CD4-positive, alpha-beta T cell treated with Interleukin-15 for 1 hour (primary cell): ENCODE results near the gene NEMF.
"Not testable (repeated sequence)": the region's sequence is repeated elsewhere in the genome, so short reads cannot be mapped to it uniquely, and the experiment has no call there.

Source experiments
- DNase-seq: peaks from one replicate; pipeline ENCODE4 v3.0.0-alpha.2; 2020

The NEMF gene

GRCh38 chr14:49796025-49796424 is 56.6 kb downstream of the NEMF start:
- no peak for DNase-seq

- DNase-seq: no peak
These were observed 60.0 kb downstream of the NEMF start for GRCh38 chr14:49792618-49793017.

- DNase-seq: no peak
These were observed 66.3 kb downstream of the NEMF start for GRCh38 chr14:49786315-49786714.

DNA sequence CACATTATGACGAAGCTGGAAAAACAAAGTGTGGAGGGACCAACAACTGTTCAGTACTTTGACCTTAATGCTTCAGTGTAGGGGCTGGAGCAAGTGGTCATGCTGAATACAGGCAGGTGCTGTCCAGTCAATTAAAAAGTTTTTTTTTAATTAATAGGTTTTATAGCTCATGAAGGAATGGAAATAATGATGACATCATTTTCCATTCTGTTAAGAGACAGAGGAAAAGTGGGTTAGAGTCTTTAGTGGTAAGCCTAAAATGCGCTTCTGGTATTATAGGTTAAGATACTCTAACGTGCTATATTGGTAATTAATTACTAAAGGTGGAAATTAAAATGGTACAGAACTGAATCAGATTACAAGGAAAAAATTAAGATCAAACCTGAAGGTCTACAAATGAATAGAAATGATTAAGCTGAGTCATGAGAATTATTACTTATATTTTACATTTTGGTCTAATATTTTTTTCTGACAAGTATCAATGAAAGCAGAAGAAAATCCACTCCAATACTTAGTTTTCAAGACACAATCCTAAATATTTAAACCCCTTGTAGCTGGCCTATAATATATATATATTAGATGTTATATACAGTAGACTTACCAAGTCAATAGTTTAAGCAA is 69.1 kb downstream of the NEMF start:
- DNase-seq: no peak

- DNase-seq: not testable (repeated sequence)
These were observed 71.5 kb downstream of the NEMF start for GRCh38 chr14:49781040-49781439.

DNA sequence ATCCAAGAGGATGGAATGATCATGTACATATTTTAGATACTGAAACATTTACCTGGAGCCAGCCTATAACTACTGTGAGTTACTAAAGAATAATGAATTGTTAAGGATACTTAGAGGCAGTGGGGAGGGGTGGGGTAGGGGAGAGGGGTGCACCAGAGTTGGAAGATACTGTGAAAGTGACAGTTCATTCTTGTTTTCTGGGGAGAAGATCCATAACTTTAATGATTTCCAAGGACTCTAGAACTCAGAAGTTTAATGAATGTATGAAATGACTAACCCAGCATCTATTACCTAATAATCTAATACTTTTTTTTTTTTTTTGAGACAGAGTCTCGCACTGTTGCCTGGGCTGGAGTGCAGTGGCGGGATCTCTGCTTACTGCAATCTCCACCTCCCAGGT is 74.2 kb downstream of the NEMF start:
- no peak for DNase-seq

- DNase-seq: no peak
These were observed 78.5 kb downstream of the NEMF start for GRCh38 chr14:49774106-49774505.

DNA sequence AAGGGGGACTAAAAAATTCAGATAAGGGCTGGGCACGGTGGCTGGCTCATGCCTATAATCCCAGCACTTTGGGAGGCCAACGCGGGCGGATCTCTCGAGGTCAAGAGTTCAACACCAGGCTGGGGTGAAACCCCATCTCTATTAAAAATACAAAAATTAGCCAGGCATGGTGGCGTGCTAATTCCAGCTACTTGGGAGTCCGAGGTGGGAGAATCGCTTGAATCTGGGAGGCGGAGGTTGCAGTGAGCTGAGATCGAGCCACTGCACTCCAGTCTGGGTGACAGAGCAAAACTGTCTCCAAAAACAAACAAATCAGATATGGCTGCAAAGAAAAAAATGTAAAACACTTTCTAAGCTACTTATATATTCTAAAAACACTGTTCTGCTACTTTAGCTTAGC is 80.9 kb downstream of the NEMF start:
- not testable (repeated sequence) for DNase-seq

DNA sequence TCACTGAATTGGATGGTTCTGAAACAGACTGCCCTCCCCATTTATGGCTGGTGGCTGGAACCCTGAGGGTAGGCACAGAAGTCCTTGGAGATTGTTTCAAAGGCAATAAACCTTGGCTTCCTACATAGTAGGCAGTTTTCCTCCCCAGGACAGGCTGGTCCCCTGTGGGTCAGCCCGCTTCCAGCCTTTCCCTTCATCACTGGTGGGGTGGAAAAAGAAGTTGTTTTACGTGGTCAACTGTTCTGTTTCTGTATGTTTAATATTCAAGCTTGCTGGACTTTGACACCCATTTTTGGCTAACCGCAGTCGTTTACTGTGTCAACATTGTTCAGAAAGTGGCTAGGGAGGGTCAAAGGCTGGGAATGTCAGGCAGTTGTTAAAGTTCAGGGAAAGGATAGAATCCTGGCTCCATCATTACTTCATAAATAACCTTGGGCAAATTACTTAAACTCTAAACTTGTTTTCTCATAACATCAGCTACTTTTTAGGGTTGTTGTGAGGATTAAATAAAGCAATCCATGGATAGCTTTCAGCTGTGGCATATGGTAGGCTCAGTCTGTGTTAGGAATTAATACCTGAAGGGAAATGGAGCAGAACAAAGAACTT is 82.3 kb downstream of the NEMF start:
- no peak for DNase-seq

GRCh38 chr14:49769581-49770211 is 82.9 kb downstream of the NEMF start:
- no peak for DNase-seq

GRCh38 chr14:49769171-49769570 is 83.4 kb downstream of the NEMF start:
- DNase-seq: no peak

DNA sequence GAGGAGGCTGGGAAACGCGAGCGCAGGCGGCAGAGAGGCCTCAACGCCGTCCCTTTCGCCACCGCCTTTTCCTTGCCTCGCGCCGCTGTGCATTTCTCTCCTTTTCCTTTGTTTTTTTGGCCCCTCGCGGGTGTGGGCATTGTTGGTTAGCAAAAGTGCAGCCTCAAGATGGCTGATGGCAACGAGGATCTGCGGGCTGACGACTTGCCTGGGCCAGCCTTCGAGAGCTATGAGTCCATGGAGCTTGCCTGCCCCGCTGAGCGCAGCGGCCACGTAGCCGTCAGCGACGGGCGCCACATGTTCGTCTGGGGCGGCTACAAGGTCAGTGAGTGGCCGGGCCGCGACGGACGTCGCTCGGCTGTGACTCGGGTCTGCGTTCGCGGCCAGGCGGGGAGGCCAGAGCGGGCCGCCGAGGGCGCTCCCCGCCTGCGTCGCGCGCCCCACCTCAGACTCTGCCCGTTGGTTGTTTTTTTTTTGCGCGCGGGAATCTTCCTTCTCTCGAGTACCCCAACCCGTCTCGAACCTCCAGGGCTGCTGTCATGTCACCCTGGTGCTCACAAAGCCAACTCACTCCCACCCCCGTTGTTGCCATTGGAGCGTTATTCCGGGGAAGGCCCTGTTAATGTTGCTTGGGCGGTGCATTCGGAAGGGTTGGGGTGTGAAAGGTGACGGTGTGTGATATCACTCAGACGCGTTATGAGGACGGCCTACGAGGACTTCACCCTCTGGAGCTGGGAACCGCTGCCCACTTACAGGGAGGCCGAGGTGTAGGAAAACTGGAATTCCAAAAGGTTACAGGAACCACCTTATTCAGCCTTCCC is 84.1 kb downstream of the NEMF start:
- DNase-seq: peak; percentile 69

DNA sequence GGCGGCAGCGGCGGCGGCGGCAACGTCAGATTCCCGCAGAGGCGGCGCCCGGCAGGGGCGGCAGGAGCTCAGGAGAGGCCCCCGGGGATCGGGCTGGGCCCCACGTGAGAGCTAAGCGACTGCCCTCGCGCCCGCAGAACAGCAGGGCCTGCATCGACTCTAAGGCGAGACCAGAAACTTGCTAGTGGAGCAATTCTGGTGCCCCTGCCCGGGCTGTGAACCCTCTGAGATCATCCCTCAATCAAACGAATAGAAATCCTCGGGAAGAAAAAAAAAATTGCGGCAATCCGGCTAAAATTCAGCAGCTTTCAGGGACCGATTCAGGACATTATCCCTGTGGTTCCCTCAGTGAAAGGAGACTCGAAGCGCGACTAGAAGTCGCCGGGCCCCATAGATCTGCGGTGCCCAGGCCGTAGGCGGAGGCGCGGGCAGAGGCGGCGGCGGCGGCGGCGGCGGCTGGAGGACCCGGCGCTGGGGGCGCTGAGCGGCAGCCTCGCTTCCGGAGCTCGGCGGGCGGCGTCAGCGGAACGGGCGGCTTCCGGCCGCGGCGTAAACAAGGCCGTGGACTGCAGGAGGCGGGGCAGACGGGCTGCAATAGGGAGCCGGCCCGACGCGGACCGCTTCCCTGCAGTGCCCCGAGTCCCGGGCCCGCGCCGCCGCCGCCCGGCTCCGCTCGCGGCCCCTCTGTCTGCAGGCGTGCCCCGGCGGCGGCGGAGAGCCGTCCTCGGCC is 84.9 kb downstream of the NEMF start, which contains the start of gene KLHDC2:
Gene KLHDC2, plus strand, starts transcription at position 583 of the 730 bp plus-strand sequence. CDS start 316 bp downstream, outside the sequence.
- peak; percentile 90 for DNase-seq

DNA sequence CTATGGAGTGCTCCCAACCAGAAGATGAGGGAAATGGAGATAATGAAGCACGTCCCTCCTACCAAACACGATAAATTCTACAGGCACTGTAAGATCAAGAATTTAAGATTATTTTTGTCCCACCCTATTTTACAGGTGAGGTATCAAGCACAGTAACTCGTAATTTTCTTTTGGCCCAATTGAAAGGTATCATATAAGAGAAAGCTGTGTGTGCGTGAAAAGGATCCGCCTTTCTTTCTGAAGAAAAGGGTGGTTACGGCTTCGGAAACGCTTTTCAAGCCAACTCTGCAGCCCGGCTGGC is 85.4 kb downstream of the NEMF start:
- DNase-seq: no peak

DNA sequence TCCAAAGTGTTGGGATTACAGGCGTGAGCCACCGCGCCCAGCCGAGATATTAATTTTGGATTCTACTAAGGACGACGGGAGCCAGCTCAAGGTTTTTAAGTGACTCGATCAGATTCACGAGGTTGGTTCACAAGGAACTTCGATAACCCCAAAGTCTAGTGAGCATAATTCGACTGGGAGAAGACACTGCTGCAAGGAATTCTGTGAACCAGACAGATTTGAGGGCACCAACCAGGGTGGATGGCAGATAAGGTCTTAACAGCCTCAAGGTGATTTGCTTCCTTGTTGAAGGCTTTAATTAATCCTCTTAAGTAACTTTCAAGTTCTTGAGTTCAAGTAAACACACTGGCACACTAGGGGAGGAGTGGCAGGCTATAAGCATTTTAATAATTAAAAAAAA is 85.7 kb downstream of the NEMF start:
- DNase-seq: no peak

DNA sequence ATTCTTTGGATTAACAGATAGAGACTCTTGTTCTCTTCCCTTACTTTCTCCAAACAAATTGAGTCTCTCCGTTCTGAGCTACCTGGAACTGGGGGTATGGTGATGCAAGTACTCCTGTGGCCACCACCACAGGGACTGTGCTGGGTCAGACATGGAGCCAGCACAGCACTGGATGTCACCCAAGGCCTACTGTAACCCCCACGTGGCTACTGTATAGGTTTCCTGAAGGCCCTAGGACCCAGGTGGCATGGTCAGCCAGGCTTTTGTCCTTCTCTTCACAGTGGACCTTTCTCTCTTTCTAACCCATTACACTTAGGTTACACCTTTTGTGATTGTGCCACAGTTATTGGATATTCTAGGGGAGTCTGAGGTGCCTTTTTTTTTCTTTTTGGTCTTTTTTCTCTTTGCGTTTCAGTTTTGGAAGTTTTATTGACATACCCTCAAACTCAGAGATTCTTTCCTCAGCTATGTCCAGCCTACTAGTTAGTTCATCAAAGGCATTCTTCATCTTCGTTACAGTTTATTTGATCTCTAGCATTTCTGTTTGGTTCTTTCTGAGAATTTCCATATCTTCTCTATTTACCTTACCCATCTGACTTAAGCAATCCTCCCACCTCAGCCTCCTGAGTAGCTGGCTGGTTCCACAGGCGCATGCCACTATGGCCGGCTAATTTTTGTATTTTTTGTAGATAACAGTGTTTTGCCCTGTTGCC is 90.6 kb downstream of the NEMF start:
- DNase-seq: no peak

DNA sequence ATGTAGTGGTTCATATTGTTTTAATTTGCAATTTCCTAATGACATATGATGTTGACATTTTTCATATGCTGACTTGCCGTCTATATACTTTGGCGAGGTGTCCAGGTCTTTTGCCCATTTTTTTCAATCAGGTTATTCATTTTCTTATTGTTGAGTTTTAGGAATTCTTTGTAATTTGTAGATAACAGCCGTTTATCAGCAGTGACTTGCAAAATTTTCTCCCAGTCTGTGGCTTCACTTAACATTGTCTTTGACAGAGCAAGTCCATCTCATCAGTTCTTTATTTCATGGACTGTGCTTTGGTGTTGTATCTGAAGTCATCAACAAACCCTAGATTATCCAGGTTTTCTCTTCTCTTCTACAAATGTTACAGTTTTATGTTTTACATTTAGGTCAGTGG is 97.2 kb downstream of the NEMF start:
- no peak for DNase-seq

DNA sequence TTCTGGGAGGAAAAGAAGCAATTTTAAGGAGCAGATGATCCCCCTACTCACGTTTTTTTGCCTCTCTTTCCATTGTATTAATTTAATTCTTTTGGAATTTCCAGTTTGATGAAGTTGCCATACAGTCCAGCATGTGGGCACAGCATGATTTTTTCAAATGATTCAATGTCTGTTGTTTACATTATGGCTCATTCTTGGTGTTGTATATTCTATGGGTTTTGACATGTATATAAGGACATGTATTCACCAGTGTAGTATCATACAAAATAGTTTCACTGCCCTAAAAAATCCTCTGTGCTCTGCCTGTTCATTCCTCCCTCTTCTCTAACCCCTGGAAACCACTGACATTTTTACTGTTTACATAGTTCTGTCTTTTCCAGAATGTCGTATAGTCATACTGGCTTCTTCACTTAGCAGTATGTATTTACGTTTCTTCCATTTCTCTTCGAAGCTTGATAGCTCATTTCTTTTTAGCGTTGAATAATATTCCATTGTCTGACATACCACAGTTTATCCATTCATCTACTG is 98.0 kb downstream of the NEMF start:
- DNase-seq: no peak

DNA sequence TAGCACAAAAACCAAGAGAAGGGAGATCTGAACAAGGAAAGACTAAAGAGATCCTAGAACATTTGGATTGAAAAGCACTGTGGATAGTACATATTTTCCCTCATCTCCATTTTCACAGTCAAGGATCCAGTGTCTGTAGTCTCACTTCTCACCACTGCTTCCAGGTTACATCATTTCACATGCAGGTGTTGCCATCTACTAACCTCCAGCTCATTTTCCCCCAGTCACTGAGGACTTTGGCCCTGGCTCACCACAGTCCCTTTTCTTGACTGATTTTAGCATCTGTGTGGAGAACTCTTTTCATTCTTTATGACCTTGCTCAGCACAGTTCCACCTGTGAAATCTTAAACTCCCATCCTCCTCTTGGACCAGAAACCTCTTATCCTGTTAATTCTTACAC is 106.1 kb downstream of the NEMF start:
- DNase-seq: not testable (repeated sequence)

DNA sequence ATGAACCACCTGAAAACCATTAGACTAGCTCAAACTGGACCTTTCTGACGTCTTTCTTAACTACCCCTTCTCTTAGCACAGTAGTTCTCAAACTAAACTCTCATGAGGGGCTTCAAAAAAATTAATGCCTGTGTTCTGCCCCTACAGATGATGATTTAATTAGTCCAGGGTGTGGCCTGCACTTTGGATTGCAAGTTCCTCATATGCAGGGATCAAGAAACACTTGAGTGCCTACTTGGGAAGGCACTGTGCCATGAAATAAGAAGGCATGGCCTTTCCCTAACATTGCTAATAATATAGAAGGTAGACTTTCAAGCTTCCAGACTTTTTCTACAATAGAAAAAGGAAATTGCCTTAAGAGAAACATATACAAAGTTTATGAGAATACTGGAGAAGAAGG is 107.4 kb downstream of the NEMF start:
- DNase-seq: no peak

DNA sequence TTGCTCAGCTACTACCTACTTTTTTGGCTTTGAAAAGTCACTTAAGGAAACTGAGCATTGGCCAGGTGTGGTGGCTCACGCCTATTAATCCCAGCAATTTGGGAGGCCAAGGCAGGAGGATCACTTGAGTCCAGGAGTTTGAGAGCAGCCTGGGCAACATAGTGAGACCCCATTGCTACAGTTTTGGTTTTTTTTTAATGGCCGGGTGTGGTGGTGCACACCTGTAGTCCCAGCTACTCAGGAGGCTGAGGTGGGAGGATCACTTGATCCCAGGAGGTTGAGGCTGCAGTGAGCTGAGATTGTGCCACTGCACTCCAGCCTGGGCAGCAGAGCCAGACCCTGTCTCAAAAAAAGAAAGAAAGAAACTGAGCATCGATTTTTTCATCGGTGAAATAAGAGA is 116.9 kb downstream of the NEMF start:
- not testable (repeated sequence) for DNase-seq

DNA sequence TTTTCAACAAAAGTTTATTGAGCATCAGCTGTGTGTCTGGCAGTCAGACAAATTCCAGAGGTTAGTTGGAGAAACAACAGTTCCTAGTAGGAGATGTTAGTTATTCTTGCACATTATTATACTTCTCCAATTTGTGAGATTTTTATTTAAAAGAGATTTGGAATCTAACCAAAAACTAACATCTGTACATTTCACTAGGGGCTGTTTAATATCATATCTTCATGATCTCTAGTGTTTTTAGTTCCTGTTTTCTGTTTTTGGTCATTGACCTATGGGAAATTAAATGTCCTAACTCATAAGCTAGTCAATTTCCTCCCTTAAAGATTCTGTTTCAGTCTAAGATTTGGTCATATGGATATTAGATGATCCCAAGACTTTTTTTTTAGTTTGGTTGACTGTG is 118.8 kb downstream of the NEMF start:
- no peak for DNase-seq
